NCI-H774 (cell line): ENCODE measurements around the gene IL4.
"Not testable (repeated sequence)": the region's sequence is repeated elsewhere in the genome, so short reads cannot be mapped to it uniquely, and the experiment has no call there.

Source experiments
- DNase-seq: peaks from one replicate; lab custom pipeline; 2025; lab: John Stamatoyannopoulos, UW

IL4 gene

DNA sequence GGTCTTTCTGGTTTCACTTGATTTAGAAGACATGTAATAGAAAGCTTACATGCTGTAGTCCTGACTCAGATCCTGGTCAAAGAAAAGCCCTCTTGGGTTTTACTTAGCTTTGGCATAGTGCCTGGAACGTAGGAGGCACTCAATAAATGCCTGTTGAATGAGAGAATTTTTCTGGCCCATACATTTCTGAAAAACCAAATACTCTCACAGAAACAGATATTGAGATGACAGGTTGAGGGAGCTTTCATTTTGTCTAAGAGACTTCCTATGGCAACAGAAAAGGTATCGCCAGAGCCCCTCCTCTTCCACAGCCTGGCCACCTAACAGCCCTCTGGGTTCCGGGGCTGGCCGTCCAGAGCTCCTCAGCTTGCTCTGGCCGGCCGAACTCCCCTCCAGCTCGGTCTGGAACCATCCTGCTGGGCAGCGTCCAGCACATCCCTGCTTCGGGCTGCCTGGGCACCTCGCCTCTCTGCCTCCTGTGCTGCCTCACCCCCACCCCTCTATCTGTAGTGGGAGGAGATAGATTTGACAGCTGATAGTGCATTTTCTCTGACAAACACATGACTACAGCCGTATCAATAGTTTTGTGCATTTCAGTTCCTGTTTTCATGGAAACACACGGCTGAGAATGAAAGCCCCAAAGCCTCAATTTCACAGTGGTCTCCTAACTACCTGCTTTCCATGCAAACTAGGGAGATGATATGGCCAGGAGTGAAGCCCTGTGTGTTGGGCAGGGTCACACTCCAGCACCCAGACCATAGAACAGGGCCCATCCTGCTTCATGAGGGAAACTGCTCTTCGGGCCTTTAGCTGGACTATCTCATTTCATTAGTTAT is 1.1 kb downstream of the IL4 start:
- DNase-seq, result no peak

DNA sequence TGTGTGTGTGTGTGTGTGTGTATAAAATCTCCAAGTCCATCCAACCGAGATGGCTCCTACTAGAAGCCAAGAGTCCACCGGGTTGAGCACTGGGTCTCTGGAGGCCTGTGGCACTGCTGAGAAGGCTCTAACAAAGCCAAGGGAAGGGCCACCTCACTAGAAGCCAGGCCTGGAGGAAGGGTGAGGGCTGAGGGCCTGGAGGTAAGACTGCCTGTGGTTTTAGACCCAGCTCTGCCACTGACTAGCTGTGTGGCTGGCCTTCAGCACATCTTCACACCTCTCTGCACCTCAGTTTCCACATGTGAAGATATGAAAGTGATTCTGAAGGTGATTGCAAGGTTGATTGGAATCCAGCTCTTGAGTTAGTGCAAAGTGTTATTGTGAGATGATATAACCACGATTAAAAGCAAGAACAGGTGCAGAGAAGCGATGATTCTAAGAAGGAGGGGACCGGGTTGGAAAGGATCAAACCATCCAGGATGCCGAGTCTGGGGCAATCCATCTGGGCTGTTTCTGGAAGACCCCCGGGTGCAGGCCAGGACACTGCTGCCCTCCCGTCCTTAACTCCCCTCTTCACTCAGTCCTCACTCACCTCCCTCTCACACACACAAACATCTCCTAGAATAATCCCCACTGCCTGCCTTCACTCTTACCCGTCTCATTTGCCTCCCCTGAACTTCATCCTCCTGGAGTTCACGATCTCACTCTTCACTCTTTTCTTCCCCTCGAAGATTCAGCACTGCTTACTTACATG is 2.3 kb downstream of the IL4 start:
- no peak for DNase-seq

DNA sequence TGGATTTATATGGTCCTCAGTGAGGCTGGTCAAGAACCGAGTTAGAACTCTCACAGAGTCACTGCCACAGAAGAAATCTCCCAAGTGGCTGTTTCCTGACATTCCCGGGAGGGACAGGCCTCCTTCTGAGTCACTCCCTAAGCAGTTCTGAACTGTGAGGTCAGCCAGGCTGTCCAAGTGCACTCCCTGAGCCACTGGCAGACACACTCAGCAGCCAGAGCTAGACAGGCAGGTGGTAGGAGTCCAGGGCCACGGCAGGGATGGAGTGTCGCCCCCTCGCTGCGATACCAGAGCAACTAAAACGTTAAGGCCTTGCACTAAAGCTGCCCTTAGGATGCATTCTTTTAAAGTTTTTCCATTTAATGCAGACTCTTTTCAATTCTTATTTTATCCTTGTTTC is 3.4 kb downstream of the IL4 start:
- DNase-seq, result no peak

DNA sequence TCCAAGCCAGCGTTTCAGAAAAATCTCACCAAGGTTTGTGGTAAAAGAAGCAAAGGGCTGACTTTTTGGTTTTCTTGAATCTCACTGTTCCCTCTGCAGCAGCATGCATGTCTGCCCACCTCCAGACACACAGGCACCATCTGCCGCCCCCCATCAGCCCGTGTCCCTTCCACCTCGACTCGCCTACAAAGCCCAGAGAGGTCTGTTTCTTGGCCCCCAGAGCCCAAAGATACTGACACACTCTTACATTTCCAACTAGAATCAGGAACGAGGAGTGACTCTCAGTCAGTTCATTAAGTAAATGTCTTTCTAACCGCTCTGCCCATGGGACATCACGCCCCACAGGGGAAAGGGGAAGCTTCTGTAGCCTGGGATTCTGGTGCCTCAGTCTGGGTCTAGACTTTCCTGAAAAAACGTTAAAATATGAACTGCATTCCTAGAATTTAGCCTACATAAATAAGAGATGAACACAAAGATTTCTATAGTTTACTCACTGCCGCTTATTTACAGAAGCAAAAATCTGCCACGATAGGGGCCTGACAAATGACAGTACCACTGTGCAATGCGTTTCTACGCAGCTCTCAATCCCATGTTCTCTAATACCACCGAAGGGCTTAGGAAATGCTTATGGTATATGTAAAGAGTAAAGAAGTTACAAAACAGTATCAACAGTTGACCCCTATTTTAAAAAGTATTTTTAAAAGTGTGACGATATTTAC is 4.1 kb downstream of the IL4 start:
- no peak for DNase-seq

DNA sequence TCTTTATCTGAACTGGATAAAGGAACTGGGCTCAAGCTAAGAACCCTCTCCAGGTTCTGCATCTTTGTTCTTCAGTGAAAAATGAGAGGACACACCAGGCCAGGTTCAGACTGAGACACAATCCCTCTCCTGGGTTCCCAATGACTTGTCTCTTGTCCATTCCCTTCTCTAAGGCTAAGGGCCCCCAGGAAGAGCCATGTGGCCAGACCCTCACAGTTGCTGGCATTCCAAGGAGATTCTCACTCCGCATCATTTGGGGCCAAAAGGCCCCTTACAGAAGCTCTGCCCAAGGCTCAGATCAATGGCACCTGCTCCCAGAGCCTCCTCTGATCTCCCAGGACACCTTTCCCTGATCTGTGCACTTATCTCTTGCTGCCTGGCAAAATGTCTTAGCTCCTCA is 4.9 kb downstream of the IL4 start:
- DNase-seq, result no peak

DNA sequence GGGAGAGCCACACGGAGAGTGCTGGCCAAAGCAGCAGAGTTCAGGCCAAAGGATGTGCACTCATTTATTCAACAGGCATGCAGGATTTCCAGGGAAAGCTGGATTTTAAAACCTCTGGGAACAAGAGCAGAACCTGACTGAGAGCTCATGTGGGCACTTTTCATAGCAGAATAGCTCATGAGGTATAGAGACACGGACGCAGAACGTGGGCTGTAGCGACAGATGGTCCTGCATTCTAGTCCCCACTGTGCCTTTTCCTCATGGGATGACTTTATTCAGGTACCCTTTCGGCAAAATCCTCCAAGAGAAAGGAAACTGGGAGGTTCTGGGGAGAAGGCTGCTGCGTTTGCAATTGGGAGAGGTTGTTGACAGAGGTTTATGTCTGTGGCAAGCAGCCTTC is 5.4 kb downstream of the IL4 start:
- no peak for DNase-seq

DNA sequence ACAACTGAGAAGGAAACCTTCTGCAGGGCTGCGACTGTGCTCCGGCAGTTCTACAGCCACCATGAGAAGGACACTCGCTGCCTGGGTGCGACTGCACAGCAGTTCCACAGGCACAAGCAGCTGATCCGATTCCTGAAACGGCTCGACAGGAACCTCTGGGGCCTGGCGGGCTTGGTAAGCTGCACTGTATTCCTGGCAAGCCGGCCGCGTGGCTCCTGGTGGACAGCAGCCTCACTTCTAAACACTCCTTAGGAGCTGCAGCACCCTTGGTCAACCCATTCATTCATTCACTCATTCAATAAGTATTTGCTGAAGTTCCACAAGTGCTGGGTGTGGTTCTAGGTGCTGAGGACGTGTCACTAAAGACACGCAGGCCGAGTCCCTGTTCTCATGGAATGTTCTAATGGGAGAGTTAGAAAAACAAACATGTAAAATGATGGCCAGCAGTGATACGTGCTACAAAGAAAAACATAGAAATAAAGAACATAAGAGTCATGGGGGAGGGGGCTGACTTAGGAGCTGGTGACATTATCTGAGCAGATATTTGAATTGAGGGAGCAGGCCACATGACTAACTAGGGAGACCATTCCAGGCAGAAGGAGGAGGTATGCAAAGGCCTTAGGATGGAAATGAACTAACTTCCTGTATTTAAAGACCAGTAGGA is 6.1 kb downstream of the IL4 start:
- DNase-seq, result no peak

DNA sequence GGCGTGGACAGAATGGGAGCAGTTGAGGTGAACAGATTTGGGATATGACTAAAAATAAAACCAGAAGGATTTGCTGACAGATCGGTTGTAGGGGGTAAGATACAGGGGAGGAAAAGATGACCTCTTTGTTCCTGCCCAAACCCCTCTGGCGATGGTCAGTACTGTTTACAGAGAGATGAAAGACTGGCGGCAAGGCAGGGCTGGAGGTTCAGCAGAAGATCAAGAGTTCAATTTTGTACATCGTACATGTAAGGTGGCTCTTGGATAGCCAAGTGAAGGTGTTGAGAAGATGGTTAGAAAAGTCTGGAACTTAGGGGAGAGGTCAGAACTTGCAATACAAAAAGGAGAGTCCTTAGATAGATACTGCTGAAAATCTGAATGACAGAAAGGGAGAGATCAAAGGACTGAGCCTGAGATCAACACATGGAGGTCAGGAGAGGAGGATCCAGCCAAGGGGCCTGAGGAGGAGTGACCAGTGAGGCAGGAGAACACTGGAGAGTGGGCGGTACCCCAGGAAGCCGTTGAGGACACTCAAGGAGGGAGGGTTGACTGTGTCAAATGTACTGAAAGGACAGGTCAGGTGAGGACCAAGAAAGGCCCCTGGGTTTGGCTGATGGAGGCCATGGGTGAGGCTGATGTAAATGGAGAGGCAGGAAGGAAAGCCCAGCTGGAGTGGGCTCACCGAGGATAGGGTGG is 7.1 kb downstream of the IL4 start:
- DNase-seq, result no peak

DNA sequence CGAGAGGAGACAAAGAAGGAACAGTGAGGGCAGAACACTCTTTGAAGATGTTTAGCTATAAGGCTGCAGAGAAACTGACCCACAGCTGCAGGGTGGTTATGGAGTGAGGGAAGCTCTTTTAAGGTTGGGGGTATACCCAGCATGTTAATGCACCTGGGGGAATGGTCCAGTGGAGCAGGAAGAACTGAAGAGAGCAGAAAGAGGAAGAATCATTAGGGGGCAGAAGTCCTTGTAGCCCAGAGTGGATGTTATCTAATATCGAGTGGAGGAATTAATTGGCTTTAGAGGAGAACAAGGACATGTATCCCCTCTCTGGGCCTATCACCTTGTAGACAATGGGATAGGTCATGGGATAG is 7.7 kb downstream of the IL4 start:
- no peak for DNase-seq

DNA sequence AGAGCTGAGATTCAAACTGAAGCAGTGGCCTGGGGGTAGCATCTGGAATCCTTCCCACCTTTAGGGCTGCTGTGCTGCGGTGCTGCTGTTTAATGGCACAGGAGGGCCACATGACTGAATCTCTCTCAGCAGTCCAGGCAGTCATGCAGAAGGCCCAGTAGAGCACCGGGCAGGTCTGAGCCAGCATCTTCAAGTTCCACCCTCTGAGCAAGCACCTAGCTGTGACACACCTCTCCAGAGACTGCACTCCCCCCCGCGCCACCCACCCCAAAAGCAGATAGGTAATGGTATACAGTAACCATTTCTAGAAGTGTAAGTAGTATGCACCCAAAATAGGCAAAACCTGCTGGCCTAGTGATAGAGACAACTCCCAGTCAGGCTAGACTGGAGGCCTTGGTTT is 8.2 kb downstream of the IL4 start:
- DNase-seq, result no peak

DNA sequence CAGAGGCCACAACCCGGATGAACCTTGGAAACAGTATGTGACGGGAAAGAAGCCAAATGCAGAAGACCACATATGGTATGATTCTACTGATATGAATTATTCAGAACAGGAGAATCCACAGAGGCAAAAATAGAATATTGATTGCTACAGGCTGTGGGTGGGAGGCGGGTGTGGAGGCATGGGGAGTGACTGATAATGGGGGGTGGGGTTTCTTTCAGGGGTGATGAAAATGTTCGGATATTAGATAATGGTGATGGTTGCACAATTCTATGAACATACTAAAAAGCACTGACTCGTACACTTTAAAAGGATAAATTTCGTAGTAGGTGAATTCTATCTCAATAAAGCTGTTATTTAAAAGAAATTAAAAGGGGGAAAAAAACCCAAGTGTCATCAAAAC is 10.7 kb downstream of the IL4 start:
- DNase-seq, result no peak

DNA sequence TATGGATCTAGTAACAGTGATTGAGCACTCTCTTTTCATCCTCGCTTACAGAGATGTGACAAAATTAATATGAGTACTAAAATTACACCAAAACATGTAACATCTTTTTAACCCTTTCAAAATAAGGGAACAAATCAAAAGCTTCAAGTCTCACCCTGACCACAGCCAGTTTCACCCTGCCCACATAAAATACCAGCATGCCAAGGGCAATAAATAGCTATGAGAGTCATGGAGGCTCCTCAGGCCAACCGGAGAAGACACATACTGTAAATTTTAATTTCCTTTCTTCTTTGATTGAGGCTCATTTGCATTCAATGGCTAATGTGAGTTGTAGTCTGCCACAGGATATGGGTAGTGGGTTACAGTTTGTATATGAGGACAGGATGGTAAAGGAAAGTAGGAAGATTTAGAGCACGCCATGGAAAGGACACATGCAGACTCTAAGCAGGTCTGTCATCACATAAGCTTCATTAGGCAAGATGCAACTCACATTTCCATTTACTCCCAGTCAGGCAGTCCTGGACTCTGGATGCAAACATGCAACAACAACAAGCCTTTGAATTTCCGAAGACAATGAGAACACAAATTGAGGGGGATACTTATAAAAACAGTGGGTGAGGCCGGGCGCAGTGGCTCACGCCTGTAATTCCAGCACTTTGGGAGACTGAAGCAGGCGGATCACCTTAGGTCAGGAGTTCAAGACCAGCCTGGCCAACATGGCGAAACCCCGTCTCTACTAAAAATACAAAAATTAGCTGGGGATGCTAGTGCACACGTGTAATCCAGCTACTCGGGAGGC is 11.3 kb downstream of the IL4 start:
- no peak for DNase-seq

DNA sequence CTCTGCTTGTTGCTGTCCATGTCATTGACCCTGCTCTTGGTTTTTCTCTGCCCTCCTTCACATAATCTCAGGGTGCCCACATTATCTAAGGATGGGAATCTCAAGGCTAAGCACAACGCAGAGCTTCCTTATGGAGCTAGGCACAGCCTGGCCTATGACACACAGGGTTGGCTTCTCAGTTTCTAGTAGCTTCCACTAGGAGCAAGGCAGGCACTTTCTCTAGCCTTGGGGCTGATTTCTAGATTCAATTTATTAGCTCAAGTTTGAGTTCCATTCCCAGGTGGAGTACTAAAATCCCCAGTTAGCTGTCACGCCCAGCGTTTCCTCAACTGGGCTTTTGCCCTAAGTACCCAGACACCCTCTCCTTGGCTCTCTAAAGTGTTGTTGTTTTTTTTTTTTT is 12.4 kb downstream of the IL4 start:
- no peak for DNase-seq

DNA sequence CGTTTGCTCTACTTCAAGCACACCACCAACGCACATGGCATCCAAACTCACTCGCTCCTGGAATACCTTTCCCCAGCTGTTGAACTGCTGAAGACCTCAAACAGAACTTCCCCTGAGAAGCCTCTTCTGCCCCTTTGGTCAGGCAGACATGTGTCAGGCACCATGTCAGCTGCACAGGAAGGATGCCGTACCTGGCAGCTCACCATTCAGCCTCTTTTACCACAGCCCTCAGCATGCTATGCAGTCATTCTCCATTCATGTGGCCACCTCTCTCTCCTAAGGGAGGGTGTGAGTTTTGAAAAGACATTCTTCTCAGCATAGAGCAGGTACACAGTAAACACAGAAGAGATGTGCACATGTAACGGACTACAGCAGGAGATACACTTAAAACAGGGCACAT is 14.2 kb downstream of the IL4 start:
- DNase-seq, result no peak

DNA sequence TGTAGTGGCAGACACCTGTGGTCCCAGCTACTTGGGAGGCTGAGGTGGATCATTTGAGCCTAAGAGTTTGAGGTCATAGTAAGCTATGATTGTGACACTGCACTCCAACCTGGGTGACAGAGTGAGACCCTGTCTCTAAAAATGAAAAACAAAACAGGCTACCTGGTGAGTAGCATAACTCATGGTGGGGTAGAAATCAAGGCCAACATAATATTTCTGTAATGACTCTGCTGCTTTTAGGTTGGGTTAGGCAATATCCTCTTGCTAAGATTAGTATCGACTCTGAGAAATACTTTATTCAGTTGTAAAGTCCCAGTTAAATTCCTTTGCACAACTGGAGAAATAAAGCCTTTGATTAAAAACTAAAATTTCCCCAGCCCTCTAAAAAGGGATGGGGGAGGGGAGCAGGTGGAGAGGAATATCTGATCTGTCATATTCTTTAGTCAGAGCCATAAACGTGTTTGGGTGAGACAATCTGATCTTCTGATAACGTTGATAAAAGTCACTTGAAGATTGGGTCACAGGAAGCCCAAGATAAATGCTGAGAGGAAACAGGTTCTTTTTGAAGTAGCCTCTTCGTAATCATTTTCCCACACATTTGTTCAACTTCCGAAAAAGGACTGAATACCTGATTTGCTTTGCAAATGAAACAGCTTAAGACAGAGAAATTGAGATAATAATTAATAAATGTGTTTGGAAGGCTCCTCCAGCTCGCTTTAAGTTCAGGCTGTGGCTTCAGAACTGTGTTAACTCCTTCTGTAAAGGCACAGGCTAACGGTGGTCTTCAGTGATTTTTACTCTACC is 14.9 kb downstream of the IL4 start:
- DNase-seq, result no peak

DNA sequence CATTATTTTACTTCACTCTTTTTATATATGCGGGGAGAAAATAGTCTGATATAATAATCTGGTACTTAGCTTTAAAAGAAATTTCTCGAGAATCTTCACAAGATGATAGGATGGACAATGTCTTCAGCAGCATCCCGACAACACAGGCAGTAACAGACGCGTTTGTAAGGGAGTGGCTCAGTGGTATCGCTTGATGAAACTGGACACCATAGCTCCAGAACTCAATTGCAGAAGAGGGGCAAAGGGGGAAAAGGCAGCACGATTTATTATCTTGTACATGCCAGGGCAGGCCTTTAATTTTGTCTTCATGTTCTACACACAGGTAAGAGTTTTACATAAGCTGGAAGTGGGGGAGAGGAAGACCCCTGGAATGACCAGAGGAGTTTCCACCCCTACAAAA is 15.7 kb downstream of the IL4 start:
- no peak for DNase-seq

DNA sequence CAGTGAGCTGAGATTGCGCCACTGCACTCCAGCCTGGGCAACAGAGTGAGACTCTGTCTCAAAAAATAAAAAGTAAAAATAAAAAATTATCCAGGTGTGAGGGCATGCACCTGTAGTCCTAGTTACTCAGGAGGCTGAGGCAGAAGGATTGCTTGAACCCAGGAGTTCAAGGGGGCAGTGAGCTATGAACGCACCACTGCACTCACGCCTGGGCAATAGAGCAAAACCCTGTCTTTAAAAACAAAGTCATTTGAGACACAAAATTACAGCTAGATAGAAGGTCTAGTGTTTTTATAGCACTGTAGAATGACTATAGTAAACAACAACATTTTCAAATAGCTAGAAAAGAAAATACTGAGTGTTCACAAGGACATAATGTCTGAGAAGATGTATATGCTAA is 16.4 kb downstream of the IL4 start:
- DNase-seq, result no peak

DNA sequence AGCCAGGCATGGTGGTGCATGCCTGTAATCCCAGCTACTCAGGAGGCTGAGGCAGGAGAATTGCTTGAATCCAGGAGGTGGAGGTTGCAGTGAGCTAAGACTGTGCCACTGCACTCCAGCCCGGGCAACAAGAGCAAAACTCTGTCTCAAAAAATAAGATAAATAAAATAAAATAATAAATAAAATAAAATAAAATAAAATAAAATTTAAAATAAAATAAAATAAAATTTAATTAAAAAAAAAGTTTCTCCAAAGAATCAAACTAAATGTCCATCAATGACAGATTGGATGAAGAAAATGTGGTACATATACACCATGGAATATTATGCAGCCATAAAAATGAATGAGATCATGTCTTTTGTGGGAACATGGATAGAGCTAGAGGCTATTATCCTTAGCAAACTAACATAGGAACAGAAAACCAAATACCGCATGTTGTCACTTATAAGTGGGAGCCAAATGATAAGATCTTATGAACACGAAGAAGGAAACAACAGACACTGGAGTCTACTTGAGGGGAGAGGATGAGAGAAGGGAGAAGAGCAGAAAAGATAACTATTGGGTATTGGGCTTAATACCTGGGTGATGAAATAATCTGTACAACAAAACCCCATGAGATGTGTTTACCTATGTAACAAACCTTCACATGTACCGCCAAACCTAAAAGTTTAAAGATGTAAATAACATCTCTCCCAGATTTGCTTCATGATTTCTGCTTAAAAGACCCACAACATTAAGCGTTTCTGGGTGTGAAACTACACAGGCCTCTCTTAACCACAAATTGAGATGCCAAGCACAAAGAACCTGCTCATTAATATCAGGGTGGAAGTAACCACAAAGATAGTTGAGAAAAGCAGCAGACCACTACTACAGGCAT is 18.2 kb downstream of the IL4 start:
- DNase-seq, result not testable (repeated sequence)

DNA sequence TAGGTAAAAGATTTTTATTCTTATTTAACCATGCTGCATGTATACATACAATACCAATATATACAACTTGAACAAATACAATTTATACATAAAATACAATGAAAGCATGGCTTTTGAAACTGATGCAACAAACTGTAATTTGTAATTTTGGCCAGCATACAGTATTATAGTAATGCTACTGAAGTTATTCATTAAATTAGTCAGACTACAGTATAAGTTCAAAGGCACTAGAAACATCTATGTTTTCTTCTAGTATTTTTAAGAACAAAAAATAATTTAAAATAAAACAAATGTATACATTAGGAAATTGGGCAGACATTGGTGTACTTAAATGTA is 18.8 kb downstream of the IL4 start:
- DNase-seq, result no peak
